Keratinocyte (primary cell): ENCODE results near the gene UNC93A. TPM values are rescaled to one million over a fixed set of nuclear protein-coding genes. Genes with fewer than 3 reads are reported as not detected.

Experiments
- DNase-seq: peaks from one replicate; pipeline ENCODE4 v3.0.0-alpha.2; 2011; ENCODE audit warnings: low read depth, missing footprints, low spot score
- FAIRE-seq: peaks from 2 replicates; lab custom pipeline; 2011; peaks lifted over from hg19 to GRCh38; lab: Jason Lieb, UNC
- H2AFZ ChIP-seq: 2 replicates; pipeline ENCODE4 v1.6.0; 2012; ENCODE audit warnings: low read length, control low read depth, inconsistent platforms; ENCODE audit not compliant: control insufficient read depth
- H3K27ac ChIP-seq: 2 replicates; pipeline ENCODE4 v1.5.1; 2011; ENCODE audit warnings: low read length; ENCODE audit not compliant: control insufficient read depth, insufficient read depth
- H3K27me3 ChIP-seq: 3 replicates; pipeline ENCODE4 v1.6.0; 2011; ENCODE audit warnings: low read length; ENCODE audit not compliant: control insufficient read depth, insufficient read depth; ENCODE audit errors: extremely low read depth
- H3K36me3 ChIP-seq, 2 experiments: 2 replicates in 1 of 2; 3 replicates in 1 of 2; pipeline ENCODE4 v1.5.1; 2011; ENCODE audit warnings: low read length in 2 of 2, mild to moderate bottlenecking in 1 of 2; ENCODE audit not compliant: control insufficient read depth in 2 of 2, insufficient read depth in 2 of 2; ENCODE audit errors: extremely low read depth in 1 of 2
- H3K4me1 ChIP-seq: 3 replicates; pipeline ENCODE4 v1.5.1; 2011; ENCODE audit warnings: low read length; ENCODE audit not compliant: control insufficient read depth, insufficient read depth; ENCODE audit errors: extremely low read depth
- H3K4me2 ChIP-seq: 3 replicates; pipeline ENCODE4 v1.6.0; 2011; ENCODE audit warnings: low read depth, low read length; ENCODE audit not compliant: control insufficient read depth, insufficient read depth; ENCODE audit errors: extremely low read depth
- H3K4me3 ChIP-seq, 3 experiments: fragments of 200-600 bp in 1 of 3; sonication (generic) in 1 of 3; 2 replicates in 2 of 3; 3 replicates in 1 of 3; pipeline ENCODE4 v1.5.1; 2011 to 2016; ENCODE audit warnings: low read length in 3 of 3, mild to moderate bottlenecking in 3 of 3, control low read depth in 2 of 3, inconsistent platforms in 1 of 3, low read depth in 1 of 3, mixed read lengths in 1 of 3, mixed run types in 1 of 3, moderate library complexity in 1 of 3; ENCODE audit not compliant: control insufficient read depth in 2 of 3, insufficient read depth in 2 of 3; ENCODE audit errors: extremely low read depth in 1 of 3
- H3K79me2 ChIP-seq: 2 replicates; pipeline ENCODE4 v1.6.0; 2012; ENCODE audit warnings: low read length; ENCODE audit not compliant: control insufficient read depth, insufficient read depth
- H3K9ac ChIP-seq: 3 replicates; pipeline ENCODE4 v1.6.0; 2011; ENCODE audit warnings: low read length; ENCODE audit not compliant: control insufficient read depth, insufficient read depth; ENCODE audit errors: extremely low read depth
- H3K9me1 ChIP-seq: 3 replicates; pipeline ENCODE4 v1.6.0; 2011; ENCODE audit warnings: low read length; ENCODE audit not compliant: control insufficient read depth, insufficient read depth; ENCODE audit errors: extremely low read depth
- H3K9me3 ChIP-seq: 2 replicates; pipeline ENCODE4 v1.5.1; 2012; ENCODE audit warnings: low read depth, low read length; ENCODE audit not compliant: control insufficient read depth
- H4K20me1 ChIP-seq: 3 replicates; pipeline ENCODE4 v1.6.0; 2011; ENCODE audit warnings: low read length; ENCODE audit not compliant: control insufficient read depth, insufficient read depth; ENCODE audit errors: extremely low read depth
- CTCF ChIP-seq, 3 experiments: IDR thresholded peaks in 1 of 3; conservative IDR thresholded peaks in 1 of 3; optimal IDR thresholded peaks in 1 of 3; 2 replicates in 2 of 3; 3 replicates in 1 of 3; pipeline versions ENCODE3 to v1.5.1; 2011; ENCODE audit warnings: low read length in 3 of 3, mild to moderate bottlenecking in 3 of 3, moderate library complexity in 2 of 3, control low read depth in 1 of 3, inconsistent platforms in 1 of 3; ENCODE audit not compliant: insufficient read depth in 2 of 3; ENCODE audit errors: extremely low read depth in 1 of 3
- EZH2 ChIP-seq: IDR thresholded peaks from one replicate; pipeline ENCODE4 v1.6.1; 2012; ENCODE audit warnings: inconsistent platforms, mild to moderate bottlenecking, low read length, moderate library complexity
- dilution Hi-C: fragments of 300-500 bp; cut with MboI; formaldehyde crosslinking; loops from one replicate; pipeline ENCODE4 v1.7.0; 2020; ENCODE audit warnings: low sequenced_read_pairs; ENCODE audit not compliant: extremely low pct_ligation_motif_present
- polyA plus RNA-seq, 5 experiments: library from polyadenylated mRNA; depleted of rRNA in 3 of 5; stranded (reverse) in 3 of 5; stranded (forward) in 1 of 5; unstranded in 1 of 5; fragments of >200 nt; gene quantifications; 1 replicate in 1 of 5; 2 replicates in 3 of 5; 3 replicates in 1 of 5; pipeline versions ENCODE4 v1.2.1 to v1.2.3, GENCODE V29; 2011 to 2012; ENCODE audit warnings: missing spikeins in 2 of 5, low read depth in 1 of 5, low replicate concordance in 1 of 5

Gene UNC93A
- polyA plus RNA-seq, 1 donor (not counting 4 experiments of a cell fraction or from before 2014, with no cell fraction given), result not detected

DNA sequence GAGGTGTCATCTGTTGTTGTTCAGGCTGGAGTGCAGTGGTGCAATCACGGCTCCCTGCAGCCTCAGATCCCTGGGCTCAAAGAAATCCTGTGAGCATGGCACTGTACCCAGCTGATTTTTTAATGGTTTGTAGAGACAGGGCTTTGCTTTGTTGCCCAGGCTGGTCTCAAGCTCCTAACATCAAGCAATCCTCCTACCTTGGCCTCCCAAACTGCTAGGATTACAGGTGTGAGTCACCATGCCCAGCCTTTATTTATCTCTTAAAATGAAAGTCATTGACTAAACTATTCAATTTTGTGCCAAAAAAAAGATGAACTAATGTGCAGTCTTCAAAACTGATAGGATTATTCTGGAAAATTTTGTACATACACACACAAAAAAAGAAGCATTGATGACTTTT, 38.8 kb upstream of the UNC93A start:
- no peak for FAIRE-seq
- H3K36me3 ChIP-seq, result no peaks in the 10 kb centered on the region
- no peak overlapping the region for H3K27ac ChIP-seq
- no peaks in the 10 kb centered on the region for H3K9me1 ChIP-seq
- no peak for DNase-seq
- no peak overlapping the region for H2AFZ ChIP-seq
- H3K9me3 ChIP-seq, result peaks cover 2% of the 10 kb centered on the region
- dilution Hi-C loops, result no loop called here
- H3K4me1 ChIP-seq, result no peaks in the 10 kb centered on the region
- TF ChIP-seq CTCF (optimal IDR thresholded peaks at IDR 0.05 in 1 of 3, IDR thresholded peaks at IDR 0.05 in 1 of 3, conservative IDR thresholded peaks at IDR 0.05 in 1 of 3; ENCODE audit: extremely low read depth in 1 of 3, insufficient read depth in 2 of 3, low read length in 3 of 3) (no peak), EZH2 (no peak)
- no peaks in the 10 kb centered on the region for H3K79me2 ChIP-seq
- no peaks in the 10 kb centered on the region for H3K27me3 ChIP-seq
- no peak overlapping the region for H3K9ac ChIP-seq
- no peak overlapping the region for H3K4me3 ChIP-seq
- H3K4me2 ChIP-seq, result no peak overlapping the region
- H4K20me1 ChIP-seq, result no peaks in the 10 kb centered on the region

DNA sequence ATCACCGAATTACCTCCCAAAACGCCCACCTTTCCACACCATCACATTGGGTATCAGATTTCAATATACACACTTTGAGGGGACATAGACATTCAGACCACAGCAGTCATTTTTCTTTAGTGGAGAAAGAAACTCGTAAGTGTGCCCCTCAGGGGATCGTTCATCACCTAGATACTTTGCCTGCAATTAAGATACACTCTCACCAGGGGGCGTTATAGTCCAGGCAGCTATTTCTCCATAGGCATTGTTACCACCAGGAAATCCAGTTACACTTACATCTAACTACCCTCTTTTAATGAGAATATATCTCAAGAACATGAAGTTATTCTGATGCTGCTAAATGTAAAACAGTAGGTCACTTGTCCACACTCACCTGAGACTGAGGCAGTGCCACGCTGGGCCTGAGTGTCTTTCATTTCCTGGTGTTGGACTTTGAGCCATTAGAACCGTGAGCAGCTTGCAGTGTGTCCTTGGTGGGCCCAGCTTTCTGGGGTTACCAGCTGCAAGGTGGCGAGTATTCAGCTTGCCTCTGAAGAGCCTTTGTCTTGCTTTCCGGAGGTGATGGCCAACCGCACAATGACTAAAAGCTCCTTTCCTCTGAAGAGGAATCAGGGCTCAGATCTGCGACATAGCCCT, 35.1 kb upstream of the UNC93A start:
- dilution Hi-C loops, result no loop called here
- H3K9me1 ChIP-seq, result no peaks in the 10 kb centered on the region
- H3K9ac ChIP-seq, result no peak overlapping the region
- no peak overlapping the region for H3K27ac ChIP-seq
- no peak overlapping the region for H3K4me3 ChIP-seq
- no peaks in the 10 kb centered on the region for H3K4me1 ChIP-seq
- H3K4me2 ChIP-seq, result no peak overlapping the region
- no peak for TF ChIP-seq EZH2
- no peak for TF ChIP-seq CTCF (optimal IDR thresholded peaks at IDR 0.05 in 1 of 3, IDR thresholded peaks at IDR 0.05 in 1 of 3, conservative IDR thresholded peaks at IDR 0.05 in 1 of 3; ENCODE audit: extremely low read depth in 1 of 3, insufficient read depth in 2 of 3, low read length in 3 of 3)
- no peak for DNase-seq
- no peaks in the 10 kb centered on the region for H3K36me3 ChIP-seq
- FAIRE-seq, result no peak
- no peaks in the 10 kb centered on the region for H3K79me2 ChIP-seq
- H2AFZ ChIP-seq, result no peak overlapping the region
- no peaks in the 10 kb centered on the region for H4K20me1 ChIP-seq
- H3K27me3 ChIP-seq, result no peaks in the 10 kb centered on the region
- H3K9me3 ChIP-seq, result peaks cover 2% of the 10 kb centered on the region
